Activated gamma-delta T cell treated with anti-CD3 and anti-CD28 coated beads, Interleukin-2, amount 50 U/mL, for 16 hours (primary cell): ENCODE data around the gene ENTPD7.

Experiments
- DNase-seq: peaks from one replicate; pipeline ENCODE4 v3.0.0-alpha.2; 2020; ENCODE audit warnings: low read depth

ENTPD7 gene

GRCh38 chr10:99648717-99649116 lies 10.6 kb upstream of the ENTPD7 start:
- no peak for DNase-seq

DNA sequence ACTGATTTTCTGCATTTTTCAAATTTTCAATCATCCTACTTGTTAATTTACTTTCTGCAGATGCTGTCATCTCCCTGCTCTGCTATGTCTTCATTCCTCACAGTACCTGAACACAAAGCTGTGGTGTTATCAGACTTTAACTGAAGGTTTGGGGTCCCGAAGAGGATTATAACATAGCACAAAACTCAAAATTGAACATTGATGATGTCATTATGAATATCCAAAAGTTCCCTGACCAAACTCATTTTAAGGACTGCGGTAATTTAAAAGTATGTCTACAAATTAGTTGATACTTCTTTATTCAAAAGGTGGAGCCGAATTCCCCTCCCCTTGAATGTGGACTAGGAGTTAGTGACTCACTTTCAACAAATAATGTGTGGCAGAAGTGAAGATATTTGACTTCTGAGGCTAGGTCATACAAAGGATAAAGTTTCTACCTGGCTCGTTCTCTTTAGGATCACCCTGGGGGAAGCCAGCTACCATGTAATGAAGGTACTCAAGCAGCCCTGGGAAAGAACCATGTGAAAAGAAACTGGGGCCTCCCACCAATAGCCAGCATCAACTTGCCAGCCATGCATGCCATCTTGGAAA lies 6.4 kb upstream of the ENTPD7 start:
- no peak for DNase-seq

- DNase-seq, result no peak
These were observed 4.7 kb upstream of the ENTPD7 start for GRCh38 chr10:99654390-99655175.

GRCh38 chr10:99656199-99657064 lies 2.9 kb upstream of the ENTPD7 start:
- DNase-seq, result no peak

DNA sequence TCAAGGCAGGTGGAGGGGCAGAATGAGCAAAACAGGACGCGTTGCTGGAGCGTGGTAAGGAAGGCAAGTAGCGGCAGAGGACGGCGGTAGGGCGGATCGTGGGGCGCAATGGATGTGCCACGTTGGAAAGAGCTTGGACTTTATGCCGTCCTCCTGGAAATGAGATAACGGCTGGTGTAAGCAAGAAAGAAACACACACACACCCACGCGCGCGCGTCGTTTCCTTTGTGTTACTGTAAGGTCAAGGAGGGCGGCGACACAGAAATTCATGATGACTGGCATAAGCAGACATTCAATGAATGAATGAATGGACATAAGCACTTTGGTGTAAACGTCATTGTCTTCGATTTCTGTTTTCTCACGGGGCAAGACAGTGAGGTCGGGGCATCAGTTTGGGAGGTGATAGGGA lies 683 bp upstream of the ENTPD7 start:
- DNase-seq, result peak; percentile 20

GRCh38 chr10:99659868-99660366 lies 608 bp downstream of the ENTPD7 start:
- DNase-seq, result no peak

DNA sequence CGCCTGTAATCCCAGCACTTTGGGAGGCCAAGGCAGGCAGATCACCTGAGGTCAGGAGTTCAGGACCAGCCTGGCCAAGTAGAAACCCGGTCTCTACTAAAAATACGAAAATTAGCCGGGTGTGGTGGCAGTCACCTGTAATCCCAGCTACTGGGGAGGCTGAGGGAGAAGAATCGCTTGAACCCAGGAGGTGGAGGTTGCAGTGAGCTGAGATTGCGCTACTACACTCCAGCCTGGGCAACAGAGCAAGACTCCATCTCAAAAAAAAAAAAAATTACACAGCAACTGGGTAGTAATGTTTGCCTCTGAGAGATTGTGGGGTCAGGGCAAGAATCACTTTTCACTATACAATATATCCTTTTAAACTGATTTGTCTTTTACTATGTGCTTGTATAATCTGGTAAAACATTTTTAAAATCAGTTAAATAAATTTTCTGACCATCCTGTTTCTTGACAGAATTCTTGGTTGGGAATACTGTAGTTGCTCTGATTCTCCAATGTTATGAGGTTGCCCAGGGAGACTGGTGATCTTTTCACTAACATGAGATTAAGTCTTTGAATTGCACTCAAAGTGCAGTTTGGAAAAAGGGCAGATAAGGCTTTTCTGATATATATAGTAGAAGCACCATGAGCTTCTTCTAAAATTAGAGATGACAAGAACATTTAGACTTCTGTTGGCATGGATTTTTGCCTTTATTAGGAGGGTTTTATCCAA lies 1.5 kb downstream of the ENTPD7 start:
- DNase-seq, result no peak

- DNase-seq, result no peak
These were observed 2.1 kb downstream of the ENTPD7 start for GRCh38 chr10:99661377-99661763.

DNA sequence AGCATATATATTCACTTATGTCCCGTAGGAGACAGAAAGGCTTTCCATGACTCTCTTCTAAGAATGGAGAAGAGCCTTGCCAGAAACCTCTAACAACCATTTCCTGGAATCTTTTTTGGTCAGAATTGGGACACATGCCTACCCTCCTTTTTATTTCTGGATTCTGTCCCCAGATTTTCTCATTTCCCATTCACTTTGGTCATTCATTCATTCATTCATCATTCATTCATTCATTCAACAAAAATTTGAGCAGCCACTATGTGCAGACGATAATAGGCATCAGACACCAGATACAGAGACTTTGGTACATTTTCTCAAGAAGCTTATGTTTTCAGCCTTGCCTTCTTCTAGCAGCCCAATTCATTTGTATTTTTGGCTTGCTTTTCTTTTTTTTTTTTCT lies 6.0 kb downstream of the ENTPD7 start:
- no peak for DNase-seq

- DNase-seq, result no peak
These were observed 7.9 kb downstream of the ENTPD7 start for GRCh38 chr10:99667108-99667751.

- DNase-seq, result no peak
These were observed 12.1 kb downstream of the ENTPD7 start for GRCh38 chr10:99671386-99671785.

GRCh38 chr10:99672884-99673283 lies 13.6 kb downstream of the ENTPD7 start:
- DNase-seq, result no peak

DNA sequence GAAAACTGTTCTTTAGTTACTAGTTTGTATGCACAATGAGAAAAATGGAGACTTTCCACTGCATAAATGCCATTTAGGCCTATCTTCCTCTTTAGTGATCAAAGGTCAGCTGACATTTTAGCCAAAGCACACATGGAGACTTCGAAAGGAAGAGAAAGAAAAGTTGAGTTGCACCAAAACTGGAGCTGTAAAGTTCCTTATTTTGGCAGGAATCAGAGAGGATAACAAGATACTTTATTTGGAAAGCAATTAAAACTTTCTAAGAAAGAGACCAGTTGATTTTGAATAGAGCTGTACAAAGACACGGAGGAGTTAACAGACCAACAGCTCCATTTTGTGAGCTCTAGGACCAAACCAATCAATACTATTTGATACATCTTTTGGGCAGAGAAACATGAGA lies 14.2 kb downstream of the ENTPD7 start:
- DNase-seq, result no peak

DNA sequence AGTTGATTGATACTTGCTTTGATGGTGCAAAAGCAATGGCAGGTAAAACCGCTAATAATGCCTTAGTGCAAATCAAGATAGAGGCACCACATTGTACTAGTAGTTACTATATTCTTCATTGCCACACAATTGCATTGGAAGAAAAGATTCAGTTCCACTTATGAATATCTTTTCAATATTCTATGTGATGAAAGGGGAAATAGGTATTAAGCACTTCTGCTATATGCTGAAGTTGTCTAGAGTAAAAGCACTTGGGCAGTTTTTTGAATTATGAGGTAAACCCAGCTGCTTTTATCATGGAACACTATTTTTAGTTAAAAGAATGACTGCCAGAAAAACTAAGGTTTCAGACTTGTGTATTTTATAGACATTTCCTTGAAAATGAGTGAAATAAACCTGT lies 15.5 kb downstream of the ENTPD7 start:
- DNase-seq, result no peak

GRCh38 chr10:99676426-99676825 lies 17.1 kb downstream of the ENTPD7 start:
- no peak for DNase-seq

GRCh38 chr10:99676895-99677294 lies 17.6 kb downstream of the ENTPD7 start:
- no peak for DNase-seq

DNA sequence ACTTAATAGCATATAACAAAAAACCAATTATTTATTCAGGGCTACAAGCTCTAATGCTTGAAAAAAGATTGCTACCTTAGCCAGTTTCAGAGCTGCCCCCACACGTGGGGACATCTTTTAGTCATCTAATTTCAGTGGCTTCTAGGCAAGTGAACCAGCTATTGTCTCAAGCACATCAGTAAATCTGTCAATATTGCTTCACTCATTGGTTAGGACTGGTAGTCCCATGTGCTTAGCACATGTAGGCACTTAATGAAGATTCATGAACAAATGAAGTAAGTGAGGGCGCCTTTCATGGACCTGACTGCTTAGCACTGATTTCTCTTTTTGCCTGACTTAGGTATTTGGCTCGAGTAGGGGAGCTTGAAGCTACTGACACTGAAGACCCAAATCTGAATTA lies 19.6 kb downstream of the ENTPD7 start:
- DNase-seq, result no peak

- DNase-seq, result no peak
These were observed 22.2 kb downstream of the ENTPD7 start for GRCh38 chr10:99681553-99681952.

GRCh38 chr10:99682032-99682431 lies 22.7 kb downstream of the ENTPD7 start:
- no peak for DNase-seq

- no peak for DNase-seq
These were observed 23.4 kb downstream of the ENTPD7 start for GRCh38 chr10:99682752-99683151.

DNA sequence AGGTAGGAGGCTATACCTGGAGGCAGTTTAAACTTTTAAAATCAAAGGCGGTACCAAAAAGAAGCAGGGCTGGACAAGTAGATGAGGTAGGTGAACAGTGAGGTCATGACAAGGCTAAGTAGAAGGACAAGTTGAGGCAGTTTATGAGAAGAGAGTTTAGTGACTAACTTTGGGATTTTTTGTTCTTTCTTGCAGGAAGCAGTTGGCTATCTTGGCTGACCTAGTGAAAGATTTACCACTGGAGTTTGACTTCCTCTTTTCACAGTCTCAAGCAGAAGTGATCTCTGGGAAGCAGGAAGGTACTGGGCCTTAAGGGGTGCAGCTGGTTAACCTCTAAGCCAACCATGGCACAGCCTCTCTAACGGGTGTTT lies 26.3 kb downstream of the ENTPD7 start:
- no peak for DNase-seq

DNA sequence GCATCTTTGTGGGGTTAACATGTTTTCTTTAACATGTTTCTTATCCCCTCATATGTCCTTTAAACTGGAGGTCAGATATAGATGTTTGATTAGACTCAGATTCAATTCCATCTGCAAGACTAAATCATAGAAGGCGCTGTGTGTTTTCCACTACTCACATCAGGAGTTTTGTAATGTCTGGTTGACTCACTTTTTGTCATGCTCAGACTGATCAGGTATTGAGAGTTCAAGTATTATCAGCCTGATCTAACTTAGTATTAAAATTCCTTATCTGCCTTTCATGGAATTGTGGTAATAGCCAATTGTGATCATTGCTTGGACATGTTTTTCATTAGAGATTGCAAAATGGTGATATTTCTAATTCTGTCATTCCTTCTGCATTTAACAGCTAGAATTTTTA lies 30.2 kb downstream of the ENTPD7 start:
- no peak for DNase-seq
